Measurements from ENCODE around the gene SDHD. TPM values are rescaled to one million over a fixed set of nuclear protein-coding genes. Genes with fewer than 3 reads are reported as not detected.

SDHD gene
- total and polyA plus RNA-seq, 4 donors, result 154 to 277 (median 177) TPM

- no peak for DNase-seq (ENCODE audit: low spot score)
- Histone ChIP-seq H3K9ac (ENCODE audit: low read depth in 1 of 2, low read length in 2 of 2) (no peak overlapping the region), H3K9me3 (ENCODE audit: control insufficient read depth in 4 of 4, low read length in 3 of 4) (no peaks in the 10 kb centered on the region), H3K36me3 (ENCODE audit: control insufficient read depth in 4 of 4, insufficient read depth in 3 of 4, low read depth in 1 of 4, low read length in 3 of 4) (peaks cover 8 to 45% (median 37%) of the 10 kb centered on the region in 4 donors), H3K27me3 (ENCODE audit: control insufficient read depth in 4 of 4, insufficient read depth in 4 of 4, low read length in 3 of 4) (no peaks in the 10 kb centered on the region), H3K27ac (ENCODE audit: low read depth in 1 of 2, low read length in 2 of 2) (no peak overlapping the region), H3K4me3 (ENCODE audit: low read depth in 1 of 3, low read length in 3 of 3) (no peak overlapping the region), H3K4me1 (ENCODE audit: control insufficient read depth in 4 of 4, insufficient read depth in 4 of 4, low read length in 3 of 4) (no peaks in the 10 kb centered on the region)
- 88% methylated on average over 3 of the region's 3 CpGs for WGBS
- TF ChIP-seq EGR1 (IDR thresholded peaks at IDR 0.05; ENCODE audit: low read depth in 2 of 2), result no peak
- TF ChIP-seq SP1 (IDR thresholded peaks at IDR 0.05), result no peak
- TF ChIP-seq RAD21 (IDR thresholded peaks at IDR 0.05), result no peak
- no peak for TF ChIP-seq GABPA (IDR thresholded peaks at IDR 0.05 in 1 of 2, conservative IDR thresholded peaks at IDR 0.05 in 1 of 2)
- TF ChIP-seq REST (IDR thresholded peaks at IDR 0.05), result no peak
- TF ChIP-seq NR2F2 (IDR thresholded peaks at IDR 0.05), result no peak
Observed at GRCh38 chr11:112051768-112052167, 34.9 kb upstream of the SDHD start.

- TF ChIP-seq EGR1 (IDR thresholded peaks at IDR 0.05; ENCODE audit: low read depth in 2 of 2) (no peak), TAF1 (conservative IDR thresholded peaks at IDR 0.05) (no peak), REST (IDR thresholded peaks at IDR 0.05) (no peak), NR2F2 (IDR thresholded peaks at IDR 0.05) (no peak), JUND (IDR thresholded peaks at IDR 0.05) (no peak), RAD21 (IDR thresholded peaks at IDR 0.05) (no peak), FOXA2 (IDR thresholded peaks at IDR 0.05) (no peak), GABPA (IDR thresholded peaks at IDR 0.05 in 1 of 2, conservative IDR thresholded peaks at IDR 0.05 in 1 of 2) (no peak), FOXA1 (IDR thresholded peaks at IDR 0.05) (no peak), HNF4A (conservative IDR thresholded peaks at IDR 0.05) (no peak), HNF4G (IDR thresholded peaks at IDR 0.05) (no peak), RXRA (IDR thresholded peaks at IDR 0.05) (no peak), SP1 (IDR thresholded peaks at IDR 0.05) (no peak)
- TF ChIP-seq, protein P1, sequence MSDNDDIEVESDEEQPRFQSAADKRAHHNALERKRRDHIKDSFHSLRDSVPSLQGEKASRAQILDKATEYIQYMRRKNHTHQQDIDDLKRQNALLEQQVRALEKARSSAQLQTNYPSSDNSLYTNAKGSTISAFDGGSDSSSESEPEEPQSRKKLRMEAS (IDR thresholded peaks at IDR 0.05), result no peak
- TF ChIP-seq, protein P2, sequence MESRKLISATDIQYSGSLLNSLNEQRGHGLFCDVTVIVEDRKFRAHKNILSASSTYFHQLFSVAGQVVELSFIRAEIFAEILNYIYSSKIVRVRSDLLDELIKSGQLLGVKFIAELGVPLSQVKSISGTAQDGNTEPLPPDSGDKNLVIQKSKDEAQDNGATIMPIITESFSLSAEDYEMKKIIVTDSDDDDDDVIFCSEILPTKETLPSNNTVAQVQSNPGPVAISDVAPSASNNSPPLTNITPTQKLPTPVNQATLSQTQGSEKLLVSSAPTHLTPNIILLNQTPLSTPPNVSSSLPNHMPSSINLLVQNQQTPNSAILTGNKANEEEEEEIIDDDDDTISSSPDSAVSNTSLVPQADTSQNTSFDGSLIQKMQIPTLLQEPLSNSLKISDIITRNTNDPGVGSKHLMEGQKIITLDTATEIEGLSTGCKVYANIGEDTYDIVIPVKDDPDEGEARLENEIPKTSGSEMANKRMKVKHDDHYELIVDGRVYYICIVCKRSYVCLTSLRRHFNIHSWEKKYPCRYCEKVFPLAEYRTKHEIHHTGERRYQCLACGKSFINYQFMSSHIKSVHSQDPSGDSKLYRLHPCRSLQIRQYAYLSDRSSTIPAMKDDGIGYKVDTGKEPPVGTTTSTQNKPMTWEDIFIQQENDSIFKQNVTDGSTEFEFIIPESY (IDR thresholded peaks at IDR 0.05), result no peak
- TF ChIP-seq, protein P3, sequence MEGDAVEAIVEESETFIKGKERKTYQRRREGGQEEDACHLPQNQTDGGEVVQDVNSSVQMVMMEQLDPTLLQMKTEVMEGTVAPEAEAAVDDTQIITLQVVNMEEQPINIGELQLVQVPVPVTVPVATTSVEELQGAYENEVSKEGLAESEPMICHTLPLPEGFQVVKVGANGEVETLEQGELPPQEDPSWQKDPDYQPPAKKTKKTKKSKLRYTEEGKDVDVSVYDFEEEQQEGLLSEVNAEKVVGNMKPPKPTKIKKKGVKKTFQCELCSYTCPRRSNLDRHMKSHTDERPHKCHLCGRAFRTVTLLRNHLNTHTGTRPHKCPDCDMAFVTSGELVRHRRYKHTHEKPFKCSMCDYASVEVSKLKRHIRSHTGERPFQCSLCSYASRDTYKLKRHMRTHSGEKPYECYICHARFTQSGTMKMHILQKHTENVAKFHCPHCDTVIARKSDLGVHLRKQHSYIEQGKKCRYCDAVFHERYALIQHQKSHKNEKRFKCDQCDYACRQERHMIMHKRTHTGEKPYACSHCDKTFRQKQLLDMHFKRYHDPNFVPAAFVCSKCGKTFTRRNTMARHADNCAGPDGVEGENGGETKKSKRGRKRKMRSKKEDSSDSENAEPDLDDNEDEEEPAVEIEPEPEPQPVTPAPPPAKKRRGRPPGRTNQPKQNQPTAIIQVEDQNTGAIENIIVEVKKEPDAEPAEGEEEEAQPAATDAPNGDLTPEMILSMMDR (IDR thresholded peaks at IDR 0.05; ENCODE audit: low read depth, low read length, missing input control), result no peak
- TF ChIP-seq, protein P4, sequence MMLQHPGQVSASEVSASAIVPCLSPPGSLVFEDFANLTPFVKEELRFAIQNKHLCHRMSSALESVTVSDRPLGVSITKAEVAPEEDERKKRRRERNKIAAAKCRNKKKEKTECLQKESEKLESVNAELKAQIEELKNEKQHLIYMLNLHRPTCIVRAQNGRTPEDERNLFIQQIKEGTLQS (IDR thresholded peaks at IDR 0.05), result no peak
- 89% methylated on average over 4 of the region's 4 CpGs for WGBS
- H3K9me3 ChIP-seq (ENCODE audit: control insufficient read depth in 4 of 4, low read length in 3 of 4), result no peaks in the 10 kb centered on the region
- H3K36me3 ChIP-seq (ENCODE audit: control insufficient read depth in 4 of 4, insufficient read depth in 3 of 4, low read depth in 1 of 4, low read length in 3 of 4), result peaks cover 7 to 45% (median 32%) of the 10 kb centered on the region in 4 donors
- no peak overlapping the region for H3K9ac ChIP-seq (ENCODE audit: low read depth in 1 of 2, low read length in 2 of 2)
- H3K4me1 ChIP-seq (ENCODE audit: control insufficient read depth in 4 of 4, insufficient read depth in 4 of 4, low read length in 3 of 4), result no peaks in the 10 kb centered on the region
- no peak for DNase-seq (ENCODE audit: low spot score)
- no peak overlapping the region for H3K4me3 ChIP-seq (ENCODE audit: low read depth in 1 of 3, low read length in 3 of 3)
- H3K27me3 ChIP-seq (ENCODE audit: control insufficient read depth in 4 of 4, insufficient read depth in 4 of 4, low read length in 3 of 4), result no peaks in the 10 kb centered on the region
- no peak overlapping the region for H3K27ac ChIP-seq (ENCODE audit: low read depth in 1 of 2, low read length in 2 of 2)
Observed at GRCh38 chr11:112057170-112057569, 29.5 kb upstream of the SDHD start.

Measured in liver (tissue), 9 donors.